IPS DF 4.7 (cell line): Measurements from ENCODE around the gene KCNC1.

Experiments used
- DNase-seq: peaks from one replicate; pipeline ENCODE4 v3.0.0-alpha.2; 2013; ENCODE audit warnings: low spot score; ENCODE audit errors: extremely low read depth

KCNC1 gene

DNA sequence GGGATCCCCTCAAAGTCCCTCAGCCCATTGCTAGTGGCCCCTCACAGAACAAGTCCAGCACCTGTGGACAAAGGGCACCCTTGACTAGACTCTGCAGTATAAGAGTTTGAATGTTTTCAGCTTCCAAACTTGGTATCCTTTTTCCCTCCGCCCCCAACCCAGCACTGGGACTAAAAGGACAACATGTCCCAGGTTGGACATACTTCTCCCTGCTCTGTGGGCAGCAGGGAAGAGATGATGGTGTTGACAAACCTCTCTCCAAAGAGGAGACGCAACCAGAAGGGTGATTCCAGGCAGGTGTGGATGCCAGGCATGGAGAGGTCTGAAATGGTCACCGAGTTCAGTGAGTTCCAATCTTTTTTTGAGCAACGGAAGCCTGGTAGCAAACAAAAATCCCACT lies 19.7 kb upstream of the KCNC1 start:
- no peak for DNase-seq

DNA sequence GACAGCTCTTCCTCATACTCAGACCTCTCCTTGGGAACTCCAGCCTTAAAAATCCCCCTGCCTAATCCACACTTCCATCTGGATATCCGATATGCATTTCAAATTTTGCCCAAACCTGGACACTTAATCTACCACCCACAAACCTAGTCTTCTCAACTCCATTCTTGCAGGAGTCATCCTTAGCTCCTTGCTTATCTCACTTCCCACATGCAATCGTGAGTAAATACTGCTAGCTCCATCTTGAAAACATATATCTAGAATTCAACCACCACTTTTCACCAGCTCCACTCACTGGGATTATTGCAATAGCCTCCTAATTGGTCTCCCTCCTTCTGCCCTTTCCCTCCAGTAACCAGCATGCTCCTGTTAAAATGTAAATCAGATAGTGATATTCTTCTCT lies 17.8 kb upstream of the KCNC1 start:
- no peak for DNase-seq

DNA sequence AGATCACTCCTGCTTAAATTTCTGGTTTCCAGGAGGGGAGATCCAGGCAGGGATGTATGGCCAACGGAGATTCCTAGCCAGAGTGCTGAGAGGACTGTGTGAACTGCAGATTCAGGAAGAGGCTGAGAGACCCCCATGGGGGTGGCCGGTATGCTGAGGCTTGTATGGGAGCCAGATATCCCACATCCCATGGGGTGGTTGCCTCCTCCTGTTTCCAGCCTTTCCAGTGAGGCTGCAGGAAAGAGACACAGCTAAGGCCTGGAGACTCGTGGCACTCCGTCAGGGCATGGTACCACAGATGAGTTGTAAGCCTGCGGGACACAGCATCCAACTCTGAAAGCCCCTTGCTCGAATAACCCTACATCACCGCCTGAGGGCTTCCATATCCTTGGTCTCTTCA lies 16.6 kb upstream of the KCNC1 start:
- DNase-seq, result no peak

DNA sequence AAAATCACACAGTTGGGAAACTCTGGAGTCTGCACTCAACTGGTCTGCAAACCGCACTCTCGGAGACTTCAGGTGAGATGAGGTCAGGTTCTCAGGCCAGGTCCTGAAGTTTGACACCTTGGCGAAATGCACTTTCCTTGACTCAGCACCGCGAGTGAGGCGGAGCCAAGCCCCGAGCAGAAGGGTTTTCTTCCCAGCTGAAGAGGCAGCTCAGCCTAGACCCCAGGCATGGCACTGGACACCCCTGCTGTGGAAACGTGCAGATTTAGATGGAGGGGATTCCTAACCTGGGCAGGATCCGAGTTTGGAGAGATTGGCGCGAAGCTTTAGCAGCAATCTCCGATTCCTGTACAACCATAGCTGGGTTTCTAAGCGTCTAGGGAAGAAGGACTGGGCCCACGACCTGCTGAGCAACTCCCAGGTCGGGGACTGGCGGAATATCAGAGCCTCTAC lies 16.0 kb upstream of the KCNC1 start:
- DNase-seq, result no peak

DNA sequence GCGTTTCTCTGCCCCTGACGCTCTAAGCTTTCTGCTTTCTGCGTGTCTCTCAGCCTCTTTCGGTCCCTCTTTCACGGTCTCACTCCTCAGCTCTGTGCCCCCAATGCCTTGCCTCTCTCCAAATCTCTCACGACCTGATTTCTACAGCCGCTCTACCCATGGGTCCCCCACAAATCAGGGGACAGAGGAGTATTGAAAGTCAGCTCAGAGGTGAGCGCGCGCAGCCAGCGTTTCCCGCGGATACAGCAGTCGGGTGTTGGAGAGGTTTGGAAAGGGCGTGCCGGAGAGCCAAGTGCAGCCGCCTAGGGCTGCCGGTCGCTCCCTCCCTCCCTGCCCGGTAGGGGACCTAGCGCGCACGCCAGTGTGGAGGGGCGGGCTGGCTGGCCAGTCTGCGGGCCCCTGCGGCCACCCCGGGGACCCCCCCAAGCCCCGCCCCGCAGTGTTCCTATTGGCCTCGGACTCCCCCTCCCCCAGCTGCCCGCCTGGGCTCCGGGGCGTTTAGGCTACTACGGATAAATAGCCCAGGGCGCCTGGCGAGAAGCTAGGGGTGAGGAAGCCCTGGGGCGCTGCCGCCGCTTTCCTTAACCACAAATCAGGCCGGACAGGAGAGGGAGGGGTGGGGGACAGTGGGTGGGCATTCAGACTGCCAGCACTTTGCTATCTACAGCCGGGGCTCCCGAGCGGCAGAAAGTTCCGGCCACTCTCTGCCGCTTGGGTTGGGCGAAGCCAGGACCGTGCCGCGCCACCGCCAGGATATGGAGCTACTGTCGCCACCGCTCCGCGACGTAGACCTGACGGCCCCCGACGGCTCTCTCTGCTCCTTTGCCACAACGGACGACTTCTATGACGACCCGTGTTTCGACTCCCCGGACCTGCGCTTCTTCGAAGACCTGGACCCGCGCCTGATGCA lies 15.3 kb upstream of the KCNC1 start, which contains the start of gene MYOD1:
Gene MYOD1, plus strand, starts transcription at position 544 of the 910 bp plus-strand sequence. Its CDS starts 212 bp downstream, at position 756.
- no peak for DNase-seq

DNA sequence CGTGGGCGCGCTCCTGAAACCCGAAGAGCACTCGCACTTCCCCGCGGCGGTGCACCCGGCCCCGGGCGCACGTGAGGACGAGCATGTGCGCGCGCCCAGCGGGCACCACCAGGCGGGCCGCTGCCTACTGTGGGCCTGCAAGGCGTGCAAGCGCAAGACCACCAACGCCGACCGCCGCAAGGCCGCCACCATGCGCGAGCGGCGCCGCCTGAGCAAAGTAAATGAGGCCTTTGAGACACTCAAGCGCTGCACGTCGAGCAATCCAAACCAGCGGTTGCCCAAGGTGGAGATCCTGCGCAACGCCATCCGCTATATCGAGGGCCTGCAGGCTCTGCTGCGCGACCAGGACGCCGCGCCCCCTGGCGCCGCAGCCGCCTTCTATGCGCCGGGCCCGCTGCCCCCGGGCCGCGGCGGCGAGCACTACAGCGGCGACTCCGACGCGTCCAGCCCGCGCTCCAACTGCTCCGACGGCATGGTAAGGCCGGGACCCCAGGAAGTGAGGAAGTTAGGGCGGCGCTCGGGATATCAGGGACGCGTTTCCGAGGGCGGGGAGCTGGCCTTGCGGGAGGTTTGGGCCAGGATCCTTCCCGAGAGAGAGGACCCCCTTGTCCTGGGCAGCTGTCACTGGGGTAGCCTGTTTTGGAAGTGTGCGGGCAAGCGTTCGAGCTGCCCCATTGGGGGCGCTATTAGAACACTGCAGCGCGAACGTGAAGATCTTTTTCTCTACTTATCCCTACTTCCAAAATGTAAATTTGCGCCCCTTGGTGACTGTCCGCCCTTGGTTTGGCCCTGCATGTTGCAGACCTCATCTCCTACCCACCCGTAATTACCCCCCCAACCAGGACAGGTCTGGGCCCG lies 14.4 kb upstream of the KCNC1 start:
- no peak for DNase-seq

DNA sequence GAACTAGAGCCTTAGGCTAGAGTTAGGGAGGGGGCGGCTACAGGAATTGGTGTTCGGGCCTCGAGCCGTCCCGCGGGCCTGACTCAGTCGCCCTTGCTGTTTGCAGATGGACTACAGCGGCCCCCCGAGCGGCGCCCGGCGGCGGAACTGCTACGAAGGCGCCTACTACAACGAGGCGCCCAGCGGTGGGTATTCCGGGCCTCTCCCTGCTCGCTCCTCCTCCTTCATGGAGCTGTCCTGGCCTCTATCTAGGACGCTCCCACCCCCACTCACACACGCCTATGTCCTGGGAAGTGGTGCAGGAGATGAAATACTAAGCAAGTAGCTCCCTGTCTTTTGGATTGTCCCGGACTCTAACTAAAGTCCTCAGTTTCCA lies 13.8 kb upstream of the KCNC1 start:
- no peak for DNase-seq

DNA sequence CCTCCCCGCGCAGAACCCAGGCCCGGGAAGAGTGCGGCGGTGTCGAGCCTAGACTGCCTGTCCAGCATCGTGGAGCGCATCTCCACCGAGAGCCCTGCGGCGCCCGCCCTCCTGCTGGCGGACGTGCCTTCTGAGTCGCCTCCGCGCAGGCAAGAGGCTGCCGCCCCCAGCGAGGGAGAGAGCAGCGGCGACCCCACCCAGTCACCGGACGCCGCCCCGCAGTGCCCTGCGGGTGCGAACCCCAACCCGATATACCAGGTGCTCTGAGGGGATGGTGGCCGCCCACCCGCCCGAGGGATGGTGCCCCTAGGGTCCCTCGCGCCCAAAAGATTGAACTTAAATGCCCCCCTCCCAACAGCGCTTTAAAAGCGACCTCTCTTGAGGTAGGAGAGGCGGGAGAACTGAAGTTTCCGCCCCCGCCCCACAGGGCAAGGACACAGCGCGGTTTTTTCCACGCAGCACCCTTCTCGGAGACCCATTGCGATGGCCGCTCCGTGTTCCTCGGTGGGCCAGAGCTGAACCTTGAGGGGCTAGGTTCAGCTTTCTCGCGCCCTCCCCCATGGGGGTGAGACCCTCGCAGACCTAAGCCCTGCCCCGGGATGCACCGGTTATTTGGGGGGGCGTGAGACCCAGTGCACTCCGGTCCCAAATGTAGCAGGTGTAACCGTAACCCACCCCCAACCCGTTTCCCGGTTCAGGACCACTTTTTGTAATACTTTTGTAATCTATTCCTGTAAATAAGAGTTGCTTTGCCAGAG lies 13.2 kb upstream of the KCNC1 start:
- no peak for DNase-seq

DNA sequence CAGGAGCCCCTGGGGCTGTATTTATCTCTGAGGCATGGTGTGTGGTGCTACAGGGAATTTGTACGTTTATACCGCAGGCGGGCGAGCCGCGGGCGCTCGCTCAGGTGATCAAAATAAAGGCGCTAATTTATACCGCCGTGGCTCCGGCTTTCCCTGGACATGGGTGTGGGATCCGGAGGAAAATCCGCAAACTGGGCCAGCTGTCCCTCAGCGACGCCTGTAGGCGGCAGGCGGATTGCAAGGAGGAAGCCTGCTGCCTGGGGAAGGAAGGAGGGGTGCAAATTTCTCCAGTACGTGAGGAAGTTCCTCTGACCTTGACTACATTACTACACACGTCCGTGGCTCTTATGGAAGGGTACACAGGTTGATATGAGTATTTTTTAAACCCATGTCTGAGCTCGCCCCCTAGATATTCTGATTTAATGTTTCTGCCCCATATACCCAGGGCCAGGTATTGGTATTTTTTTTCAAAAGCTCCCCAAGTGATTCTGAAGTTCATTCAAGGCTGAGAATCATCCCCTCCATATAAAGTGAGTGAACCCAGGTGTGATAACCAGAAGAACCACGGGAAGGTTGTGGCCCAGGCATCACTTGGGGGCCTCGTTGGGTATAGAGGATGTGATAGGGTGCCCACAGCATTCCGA lies 12.5 kb upstream of the KCNC1 start:
- no peak for DNase-seq

DNA sequence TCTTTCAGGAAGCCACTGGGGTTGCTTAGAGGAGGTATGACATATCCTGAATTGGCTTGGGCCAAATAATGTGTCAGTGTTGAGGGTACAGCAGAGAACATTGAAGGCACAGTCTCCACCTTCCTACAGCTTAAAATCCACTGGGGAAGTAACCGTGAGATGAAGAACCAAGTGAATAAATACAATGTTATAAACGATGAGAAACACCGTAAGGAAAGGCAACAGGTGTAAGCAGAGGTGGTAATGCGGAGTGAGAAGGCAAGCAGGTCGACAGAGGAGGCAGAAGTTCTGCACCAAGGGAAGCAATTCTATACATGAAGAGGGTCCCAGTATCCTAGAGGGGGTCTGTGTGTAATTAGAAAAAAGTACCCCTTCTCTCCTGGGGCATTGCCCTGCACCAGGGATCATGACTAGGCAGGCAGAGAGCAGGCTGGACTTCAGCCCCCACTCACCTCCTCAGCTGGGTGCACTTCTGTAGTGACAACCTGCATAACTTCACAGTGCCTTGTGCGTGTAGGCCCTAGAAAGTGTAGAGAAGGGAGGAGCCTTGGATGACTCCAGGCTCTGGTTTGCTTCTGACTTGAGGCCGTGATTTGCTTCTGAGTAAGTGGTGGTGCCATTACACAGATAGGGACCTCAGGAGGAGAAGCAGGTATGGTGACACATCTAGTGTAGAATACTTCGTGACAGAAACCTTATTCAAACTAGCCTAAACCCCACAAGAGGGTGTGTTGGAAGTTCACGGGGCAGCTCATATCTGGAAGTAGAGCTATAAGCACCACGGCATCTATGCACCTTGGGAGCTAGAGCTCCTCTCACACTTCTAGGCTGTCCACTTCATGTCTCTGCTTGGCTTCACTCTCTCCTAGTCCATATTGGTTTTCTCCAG lies 10.3 kb upstream of the KCNC1 start:
- no peak for DNase-seq

DNA sequence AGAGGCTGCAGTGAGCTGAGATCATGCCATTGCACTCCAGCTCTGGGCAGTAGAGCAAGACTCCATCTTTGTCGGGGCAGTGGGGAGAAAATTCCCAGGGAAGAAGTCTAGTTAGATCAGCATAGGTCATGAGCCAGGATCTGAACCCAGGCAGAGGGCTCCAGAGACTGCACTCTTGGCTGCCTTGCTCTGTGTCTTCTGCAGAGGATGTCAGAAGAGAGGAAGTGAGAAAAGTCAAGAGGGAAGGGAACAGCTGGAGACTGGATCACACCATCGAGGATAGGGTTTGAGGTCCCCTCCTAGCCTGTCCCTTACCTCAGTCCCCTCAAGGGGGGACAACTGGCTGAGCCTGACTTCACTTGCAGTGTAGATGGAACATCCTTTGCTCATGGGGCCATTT lies 9.4 kb upstream of the KCNC1 start:
- DNase-seq, result no peak

DNA sequence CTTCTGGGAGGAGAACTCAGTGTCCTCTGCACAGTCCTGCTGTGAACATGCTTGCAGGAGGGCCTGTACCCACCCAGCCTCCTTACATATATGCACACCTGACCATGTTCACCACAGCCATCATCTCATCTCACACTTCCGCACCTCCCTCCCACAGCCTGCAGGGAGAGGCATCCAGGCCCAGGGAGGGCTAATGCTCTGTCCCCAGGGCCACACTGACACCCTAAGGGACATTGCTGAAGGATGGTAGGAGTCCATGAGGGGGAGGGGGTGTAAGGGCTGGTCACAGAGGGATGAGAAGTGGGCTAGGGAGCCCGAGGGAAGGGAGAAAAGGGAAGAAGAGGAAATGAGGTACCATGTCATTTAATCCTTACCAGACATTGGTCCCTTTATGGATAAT lies 4.4 kb upstream of the KCNC1 start:
- no peak for DNase-seq

DNA sequence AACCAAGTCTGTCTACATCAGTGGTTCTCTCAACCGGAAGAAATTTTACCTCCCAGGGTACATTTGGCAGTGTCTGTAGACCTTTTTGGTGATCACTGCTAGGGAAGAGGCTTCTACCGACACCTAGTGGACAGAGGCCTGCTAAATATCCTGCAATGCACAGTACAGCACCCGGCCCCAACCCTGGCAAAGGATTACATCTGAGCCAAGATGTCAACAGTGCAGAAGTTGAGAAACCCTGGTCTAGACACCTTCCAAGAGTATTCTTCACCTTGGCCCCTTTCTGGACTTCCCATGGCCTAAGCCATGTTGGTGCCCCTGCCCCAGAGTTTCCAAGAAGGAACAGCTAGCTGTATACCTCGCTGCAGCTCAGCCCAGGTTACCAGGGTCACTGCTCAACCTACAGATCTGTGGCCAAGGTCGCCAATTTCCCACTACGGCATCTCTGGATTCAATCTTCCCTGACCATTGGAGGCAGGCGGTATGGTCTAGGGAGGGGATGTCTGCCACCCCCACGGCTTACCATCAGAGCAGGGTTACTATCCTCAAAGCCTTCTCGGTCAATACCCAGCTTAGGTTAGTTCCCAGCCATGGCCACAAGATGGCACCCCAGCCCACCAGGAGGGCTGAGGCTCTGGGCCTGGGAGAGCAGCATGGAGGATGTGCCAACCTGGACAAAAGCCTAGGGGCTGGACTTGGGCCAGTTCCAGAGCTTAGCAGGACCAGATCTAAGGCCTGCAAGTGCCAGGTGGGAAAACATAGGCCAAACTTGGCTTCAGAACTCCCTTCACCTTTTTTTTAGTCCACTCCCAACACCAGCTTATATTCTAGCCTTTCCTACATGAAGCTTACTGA lies 3.7 kb upstream of the KCNC1 start:
- DNase-seq, result no peak

DNA sequence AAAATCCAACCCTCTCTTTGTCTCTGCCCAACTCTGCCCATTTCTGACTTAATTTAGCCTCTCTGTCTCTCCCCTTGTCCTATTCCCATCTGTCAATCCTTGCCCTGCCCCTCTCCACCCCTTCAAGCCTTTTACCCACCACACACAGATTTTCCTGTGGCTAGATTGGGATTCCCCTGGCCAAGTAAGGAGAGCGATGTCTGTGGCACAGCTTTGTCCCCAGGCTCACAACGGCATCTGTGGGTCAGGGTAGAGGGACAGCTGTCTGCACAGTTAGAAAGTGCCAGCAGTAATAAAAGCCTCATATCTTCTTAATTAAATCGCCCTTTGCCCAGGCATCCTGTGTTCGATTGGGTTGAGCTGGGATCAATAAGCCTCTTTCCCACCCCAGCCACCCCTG lies 1.3 kb upstream of the KCNC1 start:
- DNase-seq, result no peak

DNA sequence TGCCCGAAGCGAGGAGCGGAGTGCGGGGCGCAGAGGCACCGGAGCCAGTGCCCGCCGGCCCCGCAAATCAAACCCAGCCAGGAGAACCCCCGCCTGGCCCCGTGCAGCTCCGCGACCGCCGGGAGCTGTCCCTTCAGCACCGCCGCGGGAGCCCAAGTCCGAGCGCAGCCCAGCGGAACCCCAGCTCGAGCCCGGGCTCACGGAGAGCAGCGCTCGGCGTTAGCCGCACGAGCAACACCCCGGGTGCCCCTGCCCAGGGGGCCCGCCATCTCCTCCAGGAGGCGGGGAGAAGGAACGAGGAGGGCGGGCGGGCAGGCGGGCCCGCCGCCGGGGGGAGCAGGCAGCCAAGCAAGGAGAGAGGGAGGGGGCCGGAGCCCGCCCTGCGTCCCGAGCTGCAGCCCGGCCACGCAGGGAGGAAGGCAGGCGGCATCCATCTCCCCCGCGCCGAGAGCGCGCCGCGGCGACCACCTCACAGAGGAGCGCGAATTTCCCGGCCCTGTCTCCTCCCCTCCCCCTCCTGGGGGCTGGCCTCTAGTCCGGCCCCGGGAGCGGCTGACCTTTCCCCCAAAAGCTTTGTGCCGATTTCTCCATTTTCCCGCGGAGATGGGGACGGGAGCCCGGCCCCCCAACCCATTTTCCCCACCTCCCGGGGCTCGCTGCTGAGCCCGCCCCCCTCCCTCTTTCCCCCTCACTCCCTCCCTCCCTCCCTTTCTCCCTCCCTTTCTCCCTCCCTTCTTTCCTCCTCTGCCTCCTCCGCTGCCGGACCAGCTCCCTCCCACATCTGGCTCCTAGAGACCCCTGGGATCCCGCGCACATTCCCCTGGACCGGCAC lies 621 bp downstream of the KCNC1 start:
- DNase-seq, result no peak

DNA sequence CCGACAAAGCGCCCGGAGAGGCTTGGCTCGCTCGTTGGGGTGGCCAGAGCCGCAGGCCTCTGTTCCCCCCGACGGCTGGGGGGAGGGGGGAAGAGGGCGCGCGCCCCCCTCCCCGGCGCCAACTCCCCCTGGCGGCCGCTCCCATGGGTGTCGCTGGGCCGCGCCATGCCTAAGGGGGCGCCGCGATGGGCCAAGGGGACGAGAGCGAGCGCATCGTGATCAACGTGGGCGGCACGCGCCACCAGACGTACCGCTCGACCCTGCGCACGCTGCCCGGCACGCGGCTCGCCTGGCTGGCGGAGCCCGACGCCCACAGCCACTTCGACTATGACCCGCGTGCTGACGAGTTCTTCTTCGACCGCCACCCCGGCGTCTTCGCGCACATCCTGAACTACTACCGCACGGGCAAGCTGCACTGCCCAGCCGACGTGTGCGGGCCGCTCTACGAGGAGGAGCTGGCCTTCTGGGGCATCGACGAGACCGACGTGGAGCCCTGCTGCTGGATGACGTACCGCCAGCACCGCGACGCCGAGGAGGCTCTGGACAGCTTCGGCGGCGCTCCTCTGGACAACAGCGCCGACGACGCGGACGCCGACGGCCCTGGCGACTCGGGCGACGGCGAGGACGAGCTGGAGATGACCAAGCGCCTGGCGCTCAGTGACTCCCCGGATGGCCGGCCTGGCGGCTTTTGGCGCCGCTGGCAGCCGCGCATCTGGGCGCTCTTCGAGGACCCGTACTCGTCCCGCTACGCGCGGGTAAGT lies 1.4 kb downstream of the KCNC1 start:
- no peak for DNase-seq

DNA sequence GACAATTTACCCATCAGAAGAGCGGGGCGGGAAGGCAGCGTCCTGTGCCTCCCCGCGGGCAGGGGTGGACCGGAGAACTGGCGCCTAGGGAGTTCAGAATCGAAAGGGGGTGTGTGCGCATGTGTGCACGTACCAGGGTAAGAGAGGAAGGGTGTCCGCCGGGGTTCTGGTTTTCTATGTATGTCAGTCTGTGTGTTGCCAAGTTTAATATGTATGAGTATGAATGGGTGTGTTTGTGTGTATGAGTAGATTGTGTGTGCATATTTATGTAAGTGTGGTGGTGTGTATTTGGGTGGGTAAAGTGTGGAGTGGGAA lies 2.0 kb downstream of the KCNC1 start:
- no peak for DNase-seq
